Measurements from ENCODE around the gene CPS1.

GRCh38 chr2:210562502-210563080 lies 6.2 kb downstream of the CPS1 start:
- no peak for TF ChIP-seq POLR2AphosphoS5 (IDR thresholded peaks at IDR 0.05; ENCODE audit: low read depth, low read length)
- TF ChIP-seq REST (IDR thresholded peaks at IDR 0.05; ENCODE audit: insufficient read depth in 1 of 2, low read depth in 2 of 2, low read length in 2 of 2), result no peak
- no peak for TF ChIP-seq SIN3A (IDR thresholded peaks at IDR 0.05; ENCODE audit: borderline replicate concordance, insufficient read depth, low read length)
- TF ChIP-seq TAF1 (IDR thresholded peaks at IDR 0.05; ENCODE audit: borderline replicate concordance, insufficient read depth, low read length), result no peak
- no peak for TF ChIP-seq FOXP2 (optimal IDR thresholded peaks at IDR 0.05; ENCODE audit: borderline replicate concordance, extremely low read depth, extremely low read length, insufficient read depth)

All from PFSK-1 (cell line).